Thoracic aorta (tissue), 2 donors: Measurements from ENCODE around the gene CYTIP. TPM values are rescaled to one million over a fixed set of nuclear protein-coding genes. Genes with fewer than 3 reads are reported as not detected.

Experiments
- ATAC-seq: fragments of 150-250 bp; one replicate; pipeline ENCODE4 v1.8.0; 2017; ENCODE audit warnings: low read depth; ENCODE audit not compliant: insufficient number of reproducible peaks, low FRiP score
- DNase-seq: peaks from one replicate; pipeline ENCODE4 v3.0.0-alpha.2; 2020; ENCODE audit warnings: low spot score
- H3K27ac ChIP-seq, 2 donors: fragments of 200-600 bp; sonication (generic); 1 replicate in 1 of 2; 2 replicates in 1 of 2; pipeline ENCODE4 v1.5.1; 2016; ENCODE audit warnings: mild to moderate bottlenecking in 2 of 2, moderate library complexity in 2 of 2
- H3K27me3 ChIP-seq: fragments of 200-600 bp; sonication (generic); replicated peaks from 2 replicates; pipeline ENCODE4 v1.6.0; 2016; ENCODE audit warnings: mild to moderate bottlenecking; ENCODE audit not compliant: insufficient read depth
- H3K36me3 ChIP-seq: fragments of 200-600 bp; sonication (generic); one replicate; pipeline ENCODE4 v1.5.1; 2016
- H3K4me1 ChIP-seq, 2 donors: fragments of 200-600 bp; sonication (generic); 1 replicate in 1 of 2; 2 replicates in 1 of 2; pipeline versions ENCODE4 v1.5.1 to v1.6.0; 2016; ENCODE audit warnings: low read depth in 2 of 2, mild to moderate bottlenecking in 1 of 2; ENCODE audit not compliant: control insufficient read depth in 1 of 2
- H3K4me3 ChIP-seq: fragments of 200-600 bp; sonication (generic); 2 replicates; pipeline ENCODE4 v1.5.1; 2016; ENCODE audit warnings: mild to moderate bottlenecking
- H3K9me3 ChIP-seq: fragments of 200-600 bp; sonication (generic); 2 replicates; pipeline ENCODE4 v1.5.1; 2016
- CTCF ChIP-seq: fragments of 200-600 bp; sonication (generic); IDR thresholded peaks from one replicate; pipeline ENCODE4 v1.5.1; 2019; ENCODE audit warnings: antibody characterized with exemption
- total RNA-seq, 2 donors: library from RNA; depleted of rRNA; stranded (reverse); fragments of >200 nt; gene quantifications; one replicate each; pipeline versions ENCODE4 v1.1.0 to v1.2.3, GENCODE V29; 2016

Gene CYTIP
- 10 to 100 TPM in 1 of 2 donors, 1 to 10 TPM in 1; 4.5 to 21.2 TPM for total RNA-seq

GRCh38 chr2:157443795-157444640 is at the start of gene CYTIP:
Gene CYTIP (minus strand): TSS chr2:157444089. CDS start chr2:157444020, 69 bp downstream.
- H3K9me3 ChIP-seq, result no peaks in the 10 kb centered on the region
- H3K4me3 ChIP-seq, result peak within 1 kb of the TSS; percentile 66
- DNase-seq, result no peak
- H3K27ac ChIP-seq, result peak within 1 kb of the TSS in 1 of 2 donors; percentile 56
- no peaks in the 10 kb centered on the region for H3K36me3 ChIP-seq
- TF ChIP-seq CTCF, result no peak
- no peaks in the 10 kb centered on the region for H3K4me1 ChIP-seq
- no peak for ATAC-seq
- no peaks in the 10 kb centered on the region for H3K27me3 ChIP-seq

GRCh38 chr2:157492189-157492773 is 48.4 kb upstream of the CYTIP start:
- no peaks in the 10 kb centered on the region for H3K36me3 ChIP-seq
- no peak for DNase-seq
- no peak overlapping the region for H3K4me3 ChIP-seq
- H3K27ac ChIP-seq, result no peak overlapping the region
- no peaks in the 10 kb centered on the region for H3K27me3 ChIP-seq
- no peak for ATAC-seq
- H3K9me3 ChIP-seq, result no peaks in the 10 kb centered on the region
- H3K4me1 ChIP-seq, result no peaks in the 10 kb centered on the region
- TF ChIP-seq CTCF, result peak; percentile 40

GRCh38 chr2:157489983-157490382 is 46.1 kb upstream of the CYTIP start:
- Histone ChIP-seq H3K4me3 (no peak overlapping the region), H3K27ac (no peak overlapping the region), H3K9me3 (no peaks in the 10 kb centered on the region), H3K27me3 (no peaks in the 10 kb centered on the region), H3K4me1 (no peaks in the 10 kb centered on the region), H3K36me3 (no peaks in the 10 kb centered on the region)
- TF ChIP-seq CTCF, result no peak
- DNase-seq (no peak), ATAC-seq (no peak)

GRCh38 chr2:157488877-157489276 is 45.0 kb upstream of the CYTIP start:
- no peak for TF ChIP-seq CTCF
- ATAC-seq (no peak), DNase-seq (no peak)
- H3K9me3 ChIP-seq, result no peaks in the 10 kb centered on the region
- H3K27ac ChIP-seq, result no peak overlapping the region
- no peak overlapping the region for H3K4me3 ChIP-seq
- H3K27me3 ChIP-seq, result no peaks in the 10 kb centered on the region
- no peaks in the 10 kb centered on the region for H3K36me3 ChIP-seq
- H3K4me1 ChIP-seq, result no peaks in the 10 kb centered on the region

GRCh38 chr2:157487747-157488146 is 43.9 kb upstream of the CYTIP start:
- no peaks in the 10 kb centered on the region for H3K4me1 ChIP-seq
- no peak overlapping the region for H3K27ac ChIP-seq
- no peak overlapping the region for H3K4me3 ChIP-seq
- no peaks in the 10 kb centered on the region for H3K27me3 ChIP-seq
- no peaks in the 10 kb centered on the region for H3K9me3 ChIP-seq
- no peak for ATAC-seq
- DNase-seq, result no peak
- TF ChIP-seq CTCF, result no peak
- H3K36me3 ChIP-seq, result no peaks in the 10 kb centered on the region
